ENCODE results near the gene WBP4.
A peak's percentile ranks its signal among the peaks of the same experiment; 100 is the strongest.
"Not testable (repeated sequence)": the region's sequence is repeated elsewhere in the genome, so short reads cannot be mapped to it uniquely, and the experiment has no call there.

The WBP4 gene

DNA sequence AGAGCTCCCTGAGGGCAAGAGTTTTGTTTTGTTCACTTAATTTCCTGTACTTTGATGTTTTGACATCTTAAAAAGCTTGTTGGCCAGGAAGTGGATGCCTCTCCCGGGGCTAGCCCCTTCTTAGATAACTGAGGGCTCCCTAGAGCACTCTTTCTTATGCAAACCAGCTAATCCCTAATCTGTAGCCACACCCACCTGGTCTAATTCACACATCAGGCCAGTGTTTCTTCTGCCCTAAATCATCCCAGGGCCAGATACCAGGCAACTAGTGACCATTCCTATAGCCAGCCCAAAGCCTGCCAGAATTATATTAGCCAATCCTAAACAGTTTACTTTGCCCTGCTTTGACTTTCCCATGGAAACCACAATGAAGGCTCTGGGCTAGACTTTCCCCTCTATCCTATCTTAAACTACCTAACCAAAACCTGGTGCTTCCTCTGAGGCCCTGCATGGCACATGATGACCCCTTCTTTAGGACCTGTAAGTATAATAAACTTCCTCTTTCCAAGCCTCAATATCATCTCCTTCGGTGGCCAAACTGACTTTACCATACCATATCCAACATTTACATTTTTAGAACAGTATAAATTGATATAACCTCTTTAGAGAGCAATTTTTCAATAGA lies 24.8 kb downstream of the WBP4 start:
- DNase-seq: no peak

- not testable (repeated sequence) for DNase-seq
Measured at GRCh38 chr13:41095681-41096080, 34.4 kb downstream of the WBP4 start.

DNA sequence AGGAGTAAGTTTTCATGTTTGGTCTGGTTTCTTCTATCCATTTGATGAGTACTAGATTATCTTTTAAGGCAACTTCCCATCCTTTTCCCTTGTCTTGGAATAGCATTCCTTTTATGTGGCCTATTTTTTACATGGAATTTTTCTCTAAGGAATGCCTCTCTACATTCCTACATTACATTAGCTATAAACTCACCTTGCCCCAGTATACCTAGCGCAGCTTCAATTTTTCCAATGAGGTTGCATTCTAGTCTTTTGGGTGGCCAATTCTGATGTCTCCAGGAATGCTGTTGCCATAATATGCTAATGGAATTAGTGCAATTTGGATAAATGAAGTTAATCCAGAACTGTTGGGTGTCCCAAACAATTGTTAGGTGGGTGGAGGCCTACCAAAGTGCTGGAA lies 37.5 kb downstream of the WBP4 start:
- no peak for DNase-seq

DNA sequence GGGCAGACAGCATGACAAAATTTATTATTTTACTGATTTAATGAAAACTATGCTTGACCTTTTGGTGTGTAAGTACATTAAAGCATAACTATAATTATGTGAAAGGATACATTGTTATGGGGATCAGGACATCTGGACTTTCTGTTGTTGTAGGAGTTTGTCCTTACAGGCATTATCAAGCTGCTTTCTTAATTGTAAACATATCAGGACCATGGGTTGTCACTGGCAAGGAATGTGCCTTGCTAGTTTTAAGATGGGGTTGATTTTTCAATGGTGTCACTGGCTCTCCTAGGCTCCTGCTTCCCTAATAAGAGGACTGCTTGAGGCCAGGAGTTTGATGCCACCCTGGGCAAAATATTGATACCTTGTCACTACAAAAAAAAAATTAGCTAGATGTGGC lies 38.7 kb downstream of the WBP4 start:
- no peak for DNase-seq

DNA sequence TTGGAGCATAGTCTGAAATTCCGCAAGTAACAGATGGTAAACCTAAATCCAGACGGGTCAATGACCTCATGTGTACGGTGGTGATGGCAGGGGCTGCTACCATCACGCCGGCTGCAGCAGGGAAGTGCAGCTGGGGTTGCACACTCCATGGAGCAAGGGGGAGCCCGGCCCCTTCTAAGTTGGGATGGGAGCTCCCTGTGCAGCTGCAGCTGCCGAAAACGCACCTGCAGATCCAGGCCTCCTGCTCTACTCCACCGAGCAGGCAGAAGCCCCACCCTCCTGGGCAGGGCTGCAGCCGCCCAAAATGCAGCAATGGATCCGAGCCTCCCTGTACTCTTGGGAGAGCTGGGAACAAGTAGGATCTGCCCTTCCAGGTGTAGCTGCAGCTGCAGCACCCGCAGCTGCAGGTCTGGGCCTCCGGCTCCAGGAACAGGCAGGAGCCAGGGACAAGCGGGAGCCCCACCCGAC lies 45.8 kb downstream of the WBP4 start:
- DNase-seq: no peak

DNA sequence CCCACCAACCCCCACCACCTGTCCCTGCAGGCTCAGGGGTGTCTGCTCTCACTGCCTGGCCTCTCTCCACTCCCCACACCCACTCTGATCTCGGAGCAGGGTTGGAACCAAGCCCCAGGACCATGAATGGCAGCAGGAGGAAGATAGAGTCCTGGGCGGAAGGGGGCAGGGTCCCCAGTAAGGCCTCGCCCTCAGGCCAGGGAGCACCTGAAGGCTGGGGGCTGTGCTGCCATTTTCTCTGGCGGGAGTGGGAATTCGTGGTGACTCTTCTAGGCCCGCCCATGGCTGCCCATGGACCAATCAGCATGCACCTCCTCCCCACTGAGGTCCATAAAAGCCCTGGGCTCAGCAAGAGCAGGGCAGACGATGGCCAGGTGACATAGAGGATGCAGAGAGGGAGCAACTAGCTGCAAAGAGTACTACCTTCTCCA lies 46.3 kb downstream of the WBP4 start:
- no peak for DNase-seq

- DNase-seq: no peak
Measured at GRCh38 chr13:41111454-41111853, 50.1 kb downstream of the WBP4 start.

- no peak for DNase-seq
Measured at GRCh38 chr13:41117869-41118268, 56.6 kb downstream of the WBP4 start.

DNA sequence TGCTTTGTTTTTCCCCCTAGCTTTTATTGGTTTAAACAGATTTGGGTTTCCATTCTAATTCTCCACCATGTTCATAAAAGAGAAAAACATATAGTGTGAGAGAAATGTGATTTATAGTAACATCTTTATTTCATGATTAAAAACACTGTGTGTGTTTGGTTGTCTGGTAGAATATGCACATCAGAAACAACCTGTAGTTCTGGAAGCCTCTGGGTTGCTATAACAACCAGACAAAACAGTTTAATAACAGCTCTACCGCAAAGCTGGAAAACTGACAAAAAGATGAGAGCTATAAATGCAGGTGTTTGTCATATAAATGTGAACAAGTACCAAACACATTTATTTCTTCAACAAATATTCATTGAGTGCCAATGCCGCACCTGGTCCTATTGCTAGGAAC lies 61.5 kb downstream of the WBP4 start:
- DNase-seq: no peak

- DNase-seq: no peak
Measured at GRCh38 chr13:41127701-41128100, 66.4 kb downstream of the WBP4 start.

DNA sequence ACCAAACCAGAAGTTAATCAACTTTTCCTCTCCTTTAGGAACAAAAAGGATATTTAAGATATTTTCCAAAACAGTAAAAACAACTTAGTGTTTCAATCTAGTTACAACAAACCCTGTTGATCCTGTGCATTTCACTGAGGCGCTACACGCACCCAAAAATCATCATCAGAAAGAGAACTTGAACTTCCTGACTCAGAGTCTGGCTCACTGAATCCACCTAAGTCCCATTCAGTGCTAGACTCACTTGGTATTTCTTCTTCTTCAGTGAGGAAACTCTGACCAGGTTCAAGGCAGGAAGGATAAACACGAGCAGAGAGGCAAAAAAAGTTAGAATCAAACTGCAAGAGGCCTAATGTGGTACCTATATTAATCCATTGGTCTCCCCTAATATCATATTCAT lies 69.0 kb downstream of the WBP4 start:
- no peak for DNase-seq

DNA sequence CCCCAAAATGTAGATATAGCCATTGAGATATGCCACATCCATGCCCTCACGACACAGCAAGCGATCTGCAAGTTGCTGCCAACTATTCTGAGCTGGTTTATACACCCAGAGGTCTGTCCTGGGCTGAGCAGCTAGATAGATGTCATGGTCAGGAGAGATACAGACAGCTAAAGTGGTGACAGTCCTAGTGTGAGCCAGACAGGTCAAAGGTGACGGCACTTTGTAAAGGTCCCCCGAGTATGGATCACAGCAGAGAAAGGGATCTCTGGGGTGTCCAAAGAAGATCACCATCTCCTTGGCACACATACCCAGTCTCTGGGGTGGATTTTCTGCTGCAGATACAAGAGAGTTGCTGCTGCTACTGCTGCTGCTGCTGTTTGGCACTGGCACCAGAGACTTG lies 69.9 kb downstream of the WBP4 start:
- DNase-seq: not testable (repeated sequence)

- not testable (repeated sequence) for DNase-seq
Measured at GRCh38 chr13:41131660-41132511, 70.6 kb downstream of the WBP4 start.

DNA sequence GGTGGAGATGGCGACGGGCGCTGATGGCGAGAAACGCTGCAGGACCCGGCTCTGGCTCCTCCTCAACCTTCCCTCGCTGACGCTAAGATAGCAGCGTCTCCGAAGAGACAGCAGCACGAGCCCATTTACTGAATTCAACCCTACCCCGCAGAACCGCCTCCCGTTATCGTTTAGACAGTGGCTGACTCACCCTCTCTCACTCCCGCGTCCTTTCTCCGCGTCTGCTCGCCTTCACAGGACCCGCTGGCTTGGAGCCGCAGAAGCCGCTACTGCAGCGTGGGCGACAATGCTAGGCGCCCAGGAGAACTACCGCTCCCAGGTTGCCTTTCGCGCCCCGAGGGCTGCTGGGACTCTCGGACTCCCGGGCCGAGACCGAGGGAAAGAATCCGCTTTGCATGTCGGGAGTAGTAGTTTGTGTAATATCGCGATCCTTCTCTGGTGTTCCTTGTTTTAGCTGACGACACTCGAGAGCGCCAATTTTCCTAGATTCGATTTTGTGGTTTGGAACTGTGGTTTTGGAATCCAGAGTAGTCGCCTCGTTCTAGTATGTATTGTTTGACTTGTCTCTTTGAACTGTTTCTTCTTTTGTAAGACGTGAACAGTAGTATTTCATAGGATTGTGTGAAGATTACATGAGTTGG lies 71.3 kb downstream of the WBP4 start, which contains the start of gene KBTBD6:
KBTBD6 (minus strand) TSS at position 291 of the 641 bp plus-strand sequence. CDS start 291 bp downstream, outside the sequence.
- DNase-seq: peak; percentile 98

Data from suppressor macrophage treated with lipopolysaccharide for 4 hours (primary cell).